WTC11 (cell line): ENCODE results near the gene ATP2A1. TPM values are rescaled to one million over a fixed set of nuclear protein-coding genes. Genes with fewer than 3 reads are reported as not detected.
A peak's percentile ranks its signal among the peaks of the same experiment; 100 is the strongest.

ENCODE experiments used
- ATAC-seq: fragments of 200-7000 bp; cut with Tn5 transposase; 2 replicates; pipeline ENCODE4 v1.10.0; 2021; ENCODE audit warnings: mild to moderate bottlenecking, moderate library complexity
- CTCF ChIA-PET: fragments of 300-600 bp; sonication (Branson Sonifier 250); formaldehyde crosslinking; loops from one replicate; lab custom pipeline; 2021; ENCODE audit warnings: antibody characterized with exemption; lab: Charles Lee
- POLR2A ChIA-PET: fragments of 350-600 bp; sonication (Branson Sonifier 250); formaldehyde crosslinking; loops from one replicate; lab custom pipeline; 2021; ENCODE audit warnings: antibody characterized with exemption; lab: Charles Lee
- DNase-seq: peaks from one replicate; pipeline ENCODE4 v3.0.0; 2021; ENCODE audit warnings: low spot score
- H3K27ac Mint-ChIP-seq: 2 replicates; pipeline ENCODE4 v1.8.0; 2021; ENCODE audit warnings: mixed read lengths
- H3K27me3 Mint-ChIP-seq: 2 replicates; pipeline ENCODE4 v1.8.0; 2021; ENCODE audit warnings: low read depth, mild to moderate bottlenecking, moderate library complexity, mixed read lengths
- H3K36me3 Mint-ChIP-seq: 2 replicates; pipeline ENCODE4 v1.8.0; 2021; ENCODE audit warnings: mixed read lengths
- H3K4me1 Mint-ChIP-seq: 2 replicates; pipeline ENCODE4 v1.8.0; 2022; ENCODE audit warnings: mixed read lengths
- H3K4me3 Mint-ChIP-seq: 2 replicates; pipeline ENCODE4 v1.8.0; 2021; ENCODE audit warnings: mild to moderate bottlenecking, moderate library complexity, mixed read lengths
- H3K9me3 Mint-ChIP-seq: 2 replicates; pipeline ENCODE4 v1.8.0; 2021; ENCODE audit warnings: mixed read lengths
- ATF6 ChIP-seq: sonication (generic); formaldehyde crosslinking; IDR thresholded peaks from 2 replicates; pipeline ENCODE4 v1.8.1; 2023; ENCODE audit warnings: mild to moderate bottlenecking, missing genetic modification reagents
- CREM ChIP-seq: sonication (generic); formaldehyde crosslinking; IDR thresholded peaks from 2 replicates; pipeline ENCODE4 v1.8.1; 2022; ENCODE audit warnings: mild to moderate bottlenecking, missing genetic modification reagents, moderate library complexity
- EMX1 ChIP-seq: fragments of 250-450 bp; sonication (Bioruptor Pico); IDR thresholded peaks from 2 replicates; pipeline ENCODE4 v1.8.0; 2021; ENCODE audit warnings: mild to moderate bottlenecking
- ESRRA ChIP-seq: sonication (generic); formaldehyde crosslinking; IDR thresholded peaks from 2 replicates; pipeline ENCODE4 v1.8.1; 2022; ENCODE audit warnings: mild to moderate bottlenecking, missing genetic modification reagents, borderline replicate concordance
- FOXK1 ChIP-seq: sonication (generic); formaldehyde crosslinking; IDR thresholded peaks from 2 replicates; pipeline ENCODE4 v1.8.0; 2022; ENCODE audit warnings: mild to moderate bottlenecking, moderate library complexity, missing genetic modification reagents
- GRHL2 ChIP-seq: fragments of 250-450 bp; sonication (Bioruptor Pico); IDR thresholded peaks from 2 replicates; pipeline ENCODE4 v1.8.0; 2022; ENCODE audit warnings: mild to moderate bottlenecking, moderate library complexity; ENCODE audit not compliant: insufficient replicate concordance, severe bottlenecking
- MAX ChIP-seq: sonication (generic); formaldehyde crosslinking; IDR thresholded peaks from 2 replicates; pipeline ENCODE4 v1.8.0; 2022; ENCODE audit warnings: mild to moderate bottlenecking, missing genetic modification reagents
- MXD4 ChIP-seq: fragments of 250-450 bp; sonication (Bioruptor Pico); IDR thresholded peaks from 2 replicates; pipeline ENCODE4 v1.8.0; 2021; ENCODE audit warnings: mild to moderate bottlenecking, moderate library complexity, borderline replicate concordance
- MYBL2 ChIP-seq: sonication (generic); formaldehyde crosslinking; IDR thresholded peaks from 2 replicates; pipeline ENCODE4 v1.8.1; 2023; ENCODE audit warnings: mild to moderate bottlenecking, moderate library complexity, missing genetic modification reagents
- NR2C2 ChIP-seq: sonication (generic); formaldehyde crosslinking; IDR thresholded peaks from 2 replicates; pipeline ENCODE4 v1.8.0; 2022; ENCODE audit warnings: mild to moderate bottlenecking, missing genetic modification reagents
- SOX15 ChIP-seq: fragments of 250-450 bp; sonication (Bioruptor Pico); IDR thresholded peaks from 2 replicates; pipeline ENCODE4 v1.9.0; 2021; ENCODE audit warnings: mild to moderate bottlenecking
- TEAD4 ChIP-seq: sonication (generic); formaldehyde crosslinking; IDR thresholded peaks from 2 replicates; pipeline ENCODE4 v1.8.0; 2022; ENCODE audit warnings: mild to moderate bottlenecking, missing genetic modification reagents
- TP53 ChIP-seq: sonication (generic); formaldehyde crosslinking; IDR thresholded peaks from 2 replicates; pipeline ENCODE4 v1.8.1; 2023; ENCODE audit warnings: mild to moderate bottlenecking, missing genetic modification reagents
- ZNF138 ChIP-seq: sonication (generic); formaldehyde crosslinking; conservative IDR thresholded peaks from 2 replicates; pipeline ENCODE4 v1.8.1; 2022; ENCODE audit warnings: mild to moderate bottlenecking, moderate library complexity, missing genetic modification reagents
- ZNF416 ChIP-seq: fragments of 250-450 bp; sonication (Bioruptor Pico); IDR thresholded peaks from 2 replicates; pipeline ENCODE4 v1.9.0; 2021; ENCODE audit warnings: mild to moderate bottlenecking, inconsistent platforms
- ZNF423 ChIP-seq: fragments of 250-450 bp; sonication (Bioruptor Pico); IDR thresholded peaks from 2 replicates; pipeline ENCODE4 v2.1.2; 2022; ENCODE audit warnings: mild to moderate bottlenecking, moderate library complexity
- total RNA-seq: library from RNA; stranded (reverse); gene quantifications from 3 replicates; pipeline ENCODE4 v1.2.3, GENCODE V29; 2021
- TF ChIP-seq, protein P1 (sequence below): sonication (generic); formaldehyde crosslinking; IDR thresholded peaks from 2 replicates; pipeline ENCODE4 v1.8.0; 2022; ENCODE audit warnings: mild to moderate bottlenecking, missing genetic modification reagents
- TF ChIP-seq, protein P2 (sequence below): fragments of 200-600 bp; IDR thresholded peaks from 2 replicates; pipeline ENCODE4 v1.8.0; 2022; ENCODE audit warnings: antibody characterized with exemption
- TF ChIP-seq, protein P3 (sequence below): sonication (generic); formaldehyde crosslinking; IDR thresholded peaks from 2 replicates; pipeline ENCODE4 v1.8.0; 2022; ENCODE audit warnings: missing genetic modification reagents
- TF ChIP-seq, protein P4 (sequence below): fragments of 250-450 bp; sonication (Bioruptor Pico); IDR thresholded peaks from 2 replicates; pipeline ENCODE4 v1.8.0; 2021; ENCODE audit warnings: mild to moderate bottlenecking

ATP2A1 gene
- total RNA-seq, 1 experiment from 2014 or later: 6.4 TPM

GRCh38 chr16:28882551-28883160, 4.4 kb downstream of the ATP2A1 start:
- H3K27me3 Mint-ChIP-seq: peaks cover 28% of the 10 kb centered on the region
- H3K4me1 Mint-ChIP-seq: peaks cover 35% of the 10 kb centered on the region
- ATAC-seq (peak; percentile 23), DNase-seq (peak; percentile 63)
- ChIA-PET POLR2A (no interaction called here), CTCF (interaction anchor here (0.6 to 1.8 kb wide), 9 partner anchors 9 to 95 kb away, joined by 3 to 18 read pairs (median 5); partner anchors contain the start of genes NFATC2IP and SH2B1)
- no peaks in the 10 kb centered on the region for H3K36me3 Mint-ChIP-seq
- no peaks in the 10 kb centered on the region for H3K9me3 Mint-ChIP-seq
- TF ChIP-seq ZNF423 (CRISPR knock-in tag): no peak
- TF ChIP-seq ESRRA: peak; percentile 68; the same call in 1 of the 2 replicates
- TF ChIP-seq MYBL2: no peak
- no peak overlapping the region for H3K4me3 Mint-ChIP-seq
- H3K27ac Mint-ChIP-seq: no peak overlapping the region

DNA sequence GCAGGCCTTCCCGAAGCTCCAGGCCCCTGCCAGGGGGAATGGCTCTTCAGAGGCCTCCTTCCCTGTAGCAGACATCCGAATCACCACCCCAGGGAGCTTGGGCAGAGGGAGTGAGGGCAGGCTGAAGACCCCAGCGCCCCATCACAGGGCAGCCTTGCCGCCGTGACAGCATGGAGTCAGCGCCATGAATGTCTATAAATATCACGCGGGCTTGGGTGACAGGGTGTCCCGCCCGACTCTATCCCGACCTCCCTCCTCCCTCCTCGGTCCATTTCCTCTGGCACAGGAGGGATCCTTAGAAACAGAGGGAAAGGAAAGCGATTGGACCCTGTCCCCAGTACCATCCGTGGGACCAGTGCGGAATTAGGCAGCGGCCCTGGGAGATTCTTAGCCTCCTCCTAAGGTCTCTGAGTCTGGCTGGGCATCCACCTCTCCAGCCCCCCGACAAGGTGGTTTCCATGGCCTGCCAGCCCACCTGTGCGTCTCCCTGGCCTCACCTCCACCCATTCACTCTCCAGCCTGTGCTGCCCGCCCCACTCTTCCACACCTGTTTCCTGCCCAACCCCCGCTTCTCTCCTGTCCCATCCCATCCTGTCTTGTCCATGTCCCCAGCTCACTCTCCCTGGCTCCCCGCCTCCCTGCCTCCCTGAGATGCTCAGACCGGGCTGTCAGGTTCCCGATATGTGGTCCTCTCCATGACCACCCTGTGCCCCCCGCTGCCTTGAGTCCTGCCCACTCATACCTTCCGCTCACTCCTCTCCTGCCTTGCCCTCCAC, 5.1 kb downstream of the ATP2A1 start:
- H3K9me3 Mint-ChIP-seq: no peaks in the 10 kb centered on the region
- DNase-seq: no peak
- ChIA-PET CTCF (interaction anchor here (1.0 to 1.8 kb wide), 8 partner anchors 9 to 94 kb away, joined by 3 to 18 read pairs (median 6); partner anchors contain the start of genes NFATC2IP and SH2B1), POLR2A (no interaction called here)
- peaks cover 31% of the 10 kb centered on the region for H3K4me1 Mint-ChIP-seq
- ATAC-seq: no peak
- H3K27ac Mint-ChIP-seq: peak overlapping the region; percentile 29; the same call in 1 of the 2 replicates
- peaks cover 28% of the 10 kb centered on the region for H3K27me3 Mint-ChIP-seq
- TF ChIP-seq TP53 (no peak), CREM (CRISPR knock-in tag) (no peak), ESRRA (no peak), MAX (no peak), SOX15 (no peak), MXD4 (CRISPR knock-in tag) (no peak), TEAD4 (CRISPR knock-in tag) (no peak), MYBL2 (no peak), ZNF138 (CRISPR knock-in tag) (no peak), FOXK1 (CRISPR knock-in tag) (no peak)
- TF ChIP-seq, protein P1, sequence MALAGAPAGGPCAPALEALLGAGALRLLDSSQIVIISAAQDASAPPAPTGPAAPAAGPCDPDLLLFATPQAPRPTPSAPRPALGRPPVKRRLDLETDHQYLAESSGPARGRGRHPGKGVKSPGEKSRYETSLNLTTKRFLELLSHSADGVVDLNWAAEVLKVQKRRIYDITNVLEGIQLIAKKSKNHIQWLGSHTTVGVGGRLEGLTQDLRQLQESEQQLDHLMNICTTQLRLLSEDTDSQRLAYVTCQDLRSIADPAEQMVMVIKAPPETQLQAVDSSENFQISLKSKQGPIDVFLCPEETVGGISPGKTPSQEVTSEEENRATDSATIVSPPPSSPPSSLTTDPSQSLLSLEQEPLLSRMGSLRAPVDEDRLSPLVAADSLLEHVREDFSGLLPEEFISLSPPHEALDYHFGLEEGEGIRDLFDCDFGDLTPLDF: no peak
- TF ChIP-seq, protein P2, sequence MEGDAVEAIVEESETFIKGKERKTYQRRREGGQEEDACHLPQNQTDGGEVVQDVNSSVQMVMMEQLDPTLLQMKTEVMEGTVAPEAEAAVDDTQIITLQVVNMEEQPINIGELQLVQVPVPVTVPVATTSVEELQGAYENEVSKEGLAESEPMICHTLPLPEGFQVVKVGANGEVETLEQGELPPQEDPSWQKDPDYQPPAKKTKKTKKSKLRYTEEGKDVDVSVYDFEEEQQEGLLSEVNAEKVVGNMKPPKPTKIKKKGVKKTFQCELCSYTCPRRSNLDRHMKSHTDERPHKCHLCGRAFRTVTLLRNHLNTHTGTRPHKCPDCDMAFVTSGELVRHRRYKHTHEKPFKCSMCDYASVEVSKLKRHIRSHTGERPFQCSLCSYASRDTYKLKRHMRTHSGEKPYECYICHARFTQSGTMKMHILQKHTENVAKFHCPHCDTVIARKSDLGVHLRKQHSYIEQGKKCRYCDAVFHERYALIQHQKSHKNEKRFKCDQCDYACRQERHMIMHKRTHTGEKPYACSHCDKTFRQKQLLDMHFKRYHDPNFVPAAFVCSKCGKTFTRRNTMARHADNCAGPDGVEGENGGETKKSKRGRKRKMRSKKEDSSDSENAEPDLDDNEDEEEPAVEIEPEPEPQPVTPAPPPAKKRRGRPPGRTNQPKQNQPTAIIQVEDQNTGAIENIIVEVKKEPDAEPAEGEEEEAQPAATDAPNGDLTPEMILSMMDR: no peak
- TF ChIP-seq, protein P3, sequence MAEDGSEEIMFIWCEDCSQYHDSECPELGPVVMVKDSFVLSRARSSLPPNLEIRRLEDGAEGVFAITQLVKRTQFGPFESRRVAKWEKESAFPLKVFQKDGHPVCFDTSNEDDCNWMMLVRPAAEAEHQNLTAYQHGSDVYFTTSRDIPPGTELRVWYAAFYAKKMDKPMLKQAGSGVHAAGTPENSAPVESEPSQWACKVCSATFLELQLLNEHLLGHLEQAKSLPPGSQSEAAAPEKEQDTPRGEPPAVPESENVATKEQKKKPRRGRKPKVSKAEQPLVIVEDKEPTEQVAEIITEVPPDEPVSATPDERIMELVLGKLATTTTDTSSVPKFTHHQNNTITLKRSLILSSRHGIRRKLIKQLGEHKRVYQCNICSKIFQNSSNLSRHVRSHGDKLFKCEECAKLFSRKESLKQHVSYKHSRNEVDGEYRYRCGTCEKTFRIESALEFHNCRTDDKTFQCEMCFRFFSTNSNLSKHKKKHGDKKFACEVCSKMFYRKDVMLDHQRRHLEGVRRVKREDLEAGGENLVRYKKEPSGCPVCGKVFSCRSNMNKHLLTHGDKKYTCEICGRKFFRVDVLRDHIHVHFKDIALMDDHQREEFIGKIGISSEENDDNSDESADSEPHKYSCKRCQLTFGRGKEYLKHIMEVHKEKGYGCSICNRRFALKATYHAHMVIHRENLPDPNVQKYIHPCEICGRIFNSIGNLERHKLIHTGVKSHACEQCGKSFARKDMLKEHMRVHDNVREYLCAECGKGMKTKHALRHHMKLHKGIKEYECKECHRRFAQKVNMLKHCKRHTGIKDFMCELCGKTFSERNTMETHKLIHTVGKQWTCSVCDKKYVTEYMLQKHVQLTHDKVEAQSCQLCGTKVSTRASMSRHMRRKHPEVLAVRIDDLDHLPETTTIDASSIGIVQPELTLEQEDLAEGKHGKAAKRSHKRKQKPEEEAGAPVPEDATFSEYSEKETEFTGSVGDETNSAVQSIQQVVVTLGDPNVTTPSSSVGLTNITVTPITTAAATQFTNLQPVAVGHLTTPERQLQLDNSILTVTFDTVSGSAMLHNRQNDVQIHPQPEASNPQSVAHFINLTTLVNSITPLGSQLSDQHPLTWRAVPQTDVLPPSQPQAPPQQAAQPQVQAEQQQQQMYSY (CRISPR knock-in tag): no peak
- H3K4me3 Mint-ChIP-seq: no peak overlapping the region; the same call in 1 of the 2 replicates
- no peaks in the 10 kb centered on the region for H3K36me3 Mint-ChIP-seq

DNA sequence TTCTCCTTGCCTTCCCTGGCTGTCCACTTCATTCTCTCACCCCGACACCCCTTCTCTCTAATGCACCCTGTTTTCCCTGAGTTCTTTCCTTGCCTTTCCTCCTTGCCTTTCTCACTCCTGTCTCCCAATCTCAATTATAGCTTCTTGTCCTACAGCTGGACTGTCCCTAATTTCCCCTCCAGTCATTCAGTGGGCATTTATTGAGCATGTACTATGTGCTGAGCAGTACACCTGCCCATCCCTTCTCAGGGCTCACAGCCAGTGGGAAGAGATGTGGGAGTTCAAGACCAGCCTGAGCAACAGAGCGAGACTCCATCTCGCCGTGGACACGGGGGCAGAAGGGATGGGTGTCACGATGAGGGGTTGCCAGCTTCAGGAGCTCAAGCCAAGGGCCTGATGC, 5.8 kb downstream of the ATP2A1 start:
- peaks cover 26% of the 10 kb centered on the region for H3K4me1 Mint-ChIP-seq
- DNase-seq (no peak), ATAC-seq (no peak)
- no peak overlapping the region for H3K4me3 Mint-ChIP-seq
- H3K27me3 Mint-ChIP-seq: peaks cover 28% of the 10 kb centered on the region
- H3K36me3 Mint-ChIP-seq: no peaks in the 10 kb centered on the region
- CTCF ChIA-PET: interaction anchor here (0.5 kb wide), 2 partner anchors 26 to 759 kb away, joined by 3 to 5 read pairs; no protein-coding TSS in a partner anchor
- no peaks in the 10 kb centered on the region for H3K9me3 Mint-ChIP-seq
- POLR2A ChIA-PET: no interaction called here
- H3K27ac Mint-ChIP-seq: peak overlapping the region; percentile 39; the same call in 1 of the 2 replicates
- TF ChIP-seq EMX1 (CRISPR knock-in tag) (no peak), TP53 (no peak), ATF6 (no peak), ZNF416 (CRISPR knock-in tag) (no peak), NR2C2 (CRISPR knock-in tag) (no peak), GRHL2 (CRISPR knock-in tag) (no peak)
- TF ChIP-seq, protein P4, sequence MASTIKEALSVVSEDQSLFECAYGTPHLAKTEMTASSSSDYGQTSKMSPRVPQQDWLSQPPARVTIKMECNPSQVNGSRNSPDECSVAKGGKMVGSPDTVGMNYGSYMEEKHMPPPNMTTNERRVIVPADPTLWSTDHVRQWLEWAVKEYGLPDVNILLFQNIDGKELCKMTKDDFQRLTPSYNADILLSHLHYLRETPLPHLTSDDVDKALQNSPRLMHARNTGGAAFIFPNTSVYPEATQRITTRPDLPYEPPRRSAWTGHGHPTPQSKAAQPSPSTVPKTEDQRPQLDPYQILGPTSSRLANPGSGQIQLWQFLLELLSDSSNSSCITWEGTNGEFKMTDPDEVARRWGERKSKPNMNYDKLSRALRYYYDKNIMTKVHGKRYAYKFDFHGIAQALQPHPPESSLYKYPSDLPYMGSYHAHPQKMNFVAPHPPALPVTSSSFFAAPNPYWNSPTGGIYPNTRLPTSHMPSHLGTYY (CRISPR knock-in tag): no peak
